HG03571 (cell line): ENCODE measurements around the gene FTO.

Source experiments
- ATAC-seq: cut with Tn5 transposase; IDR thresholded peaks from one replicate; pipeline ENCODE4 v1.9.1; 2021; ENCODE audit not compliant: unreplicated experiment

The FTO gene

GRCh38 chr16:53895433-53895832 lies 191.5 kb downstream of the FTO start:
- ATAC-seq, result no peak

GRCh38 chr16:53895851-53896250 lies 191.9 kb downstream of the FTO start:
- ATAC-seq, result no peak

GRCh38 chr16:53896722-53897121 lies 192.8 kb downstream of the FTO start:
- no peak for ATAC-seq

GRCh38 chr16:53898993-53899392 lies 195.0 kb downstream of the FTO start:
- ATAC-seq, result no peak

DNA sequence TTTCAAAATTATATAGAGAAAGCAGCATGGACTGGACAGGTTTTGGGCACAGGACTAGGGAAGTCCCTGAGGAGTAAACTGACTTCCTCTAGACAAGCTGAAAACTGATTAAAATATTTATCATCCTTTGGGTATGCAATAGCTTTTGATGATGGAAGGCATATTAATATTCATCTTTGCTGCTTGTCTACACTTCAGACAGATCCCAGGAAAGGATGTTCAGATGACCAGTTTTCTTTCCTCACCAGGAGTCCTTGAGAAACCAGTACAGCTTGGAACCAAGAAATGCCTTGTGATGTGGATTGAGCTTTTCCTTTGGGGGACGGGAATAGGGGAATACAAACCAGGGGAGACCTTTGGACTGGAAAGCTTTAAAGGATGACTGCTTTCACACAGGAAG lies 195.5 kb downstream of the FTO start:
- ATAC-seq, result no peak

DNA sequence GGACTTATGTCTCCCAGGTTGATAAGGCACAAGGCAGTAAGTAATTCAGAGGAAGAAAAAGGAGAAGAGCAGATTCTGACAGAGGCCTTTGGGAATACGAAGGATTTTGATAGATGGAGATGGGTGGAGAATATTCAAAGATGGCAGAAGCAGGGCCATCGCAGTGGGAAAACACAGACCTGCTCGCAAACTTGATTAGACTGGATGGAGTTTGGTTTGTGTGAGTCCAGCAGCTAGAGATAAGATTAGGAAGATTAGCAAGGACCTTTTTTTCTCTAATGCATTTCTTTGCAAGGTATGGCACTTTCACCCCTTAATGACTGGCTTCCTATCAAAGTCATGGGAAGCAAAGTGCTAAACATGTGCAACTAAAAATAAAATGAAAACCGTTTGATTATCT lies 196.7 kb downstream of the FTO start:
- no peak for ATAC-seq

DNA sequence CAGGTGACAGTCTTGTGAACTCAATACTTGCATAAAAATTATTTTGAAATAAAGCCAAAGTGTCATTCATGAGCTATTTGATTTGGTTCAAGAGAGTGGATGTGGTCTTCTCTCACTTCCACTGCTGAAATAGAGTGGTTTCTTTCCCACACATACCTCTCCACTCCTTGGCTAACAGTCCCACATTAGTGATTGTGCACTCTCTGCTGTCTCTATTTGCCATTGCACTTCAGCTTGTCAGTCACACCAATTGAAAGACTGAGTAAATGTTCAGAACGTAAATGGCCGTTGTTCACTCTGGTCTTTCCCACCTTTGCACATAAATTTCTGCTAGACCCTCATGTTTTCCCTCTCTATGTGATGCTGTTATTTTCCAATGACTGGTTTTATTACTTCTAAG lies 197.5 kb downstream of the FTO start:
- no peak for ATAC-seq

DNA sequence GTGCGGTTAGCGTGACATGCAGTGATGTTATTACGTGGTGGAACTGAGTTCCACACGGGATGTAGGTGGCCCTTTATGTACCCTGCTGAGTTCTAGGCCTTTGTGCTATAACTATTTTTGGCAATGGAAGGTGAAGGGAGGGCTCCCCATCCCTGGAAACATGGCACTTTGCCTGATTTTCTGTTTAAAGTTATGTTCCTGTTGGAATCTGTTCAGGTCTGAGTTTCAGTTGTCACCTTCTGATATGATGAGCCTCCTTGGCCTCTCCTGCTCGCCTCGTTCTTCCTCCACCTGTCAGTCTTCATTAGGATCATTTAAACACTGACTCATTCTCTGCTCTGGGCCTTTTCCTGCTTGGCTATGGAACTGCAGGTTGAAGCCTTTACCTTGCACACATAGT lies 200.6 kb downstream of the FTO start:
- ATAC-seq, result no peak

DNA sequence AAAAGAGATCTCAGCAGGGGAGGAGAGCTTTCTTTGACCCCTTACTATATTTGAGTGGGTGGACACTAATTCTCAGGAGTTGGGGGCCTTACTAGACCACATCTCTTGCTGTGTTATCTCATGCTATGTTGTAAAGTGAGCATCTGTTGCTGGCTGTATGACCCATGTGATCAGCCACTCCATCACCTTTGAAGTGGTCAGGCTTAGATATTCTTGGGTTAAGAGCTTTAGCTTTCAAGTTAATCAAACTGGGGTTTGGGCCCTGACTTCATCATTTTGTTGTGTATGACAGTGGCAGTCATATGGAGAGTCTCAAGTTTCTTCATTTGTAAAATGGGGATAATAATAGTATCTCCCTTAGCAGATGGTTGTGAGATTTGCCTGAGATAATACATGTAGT lies 201.1 kb downstream of the FTO start:
- no peak for ATAC-seq

DNA sequence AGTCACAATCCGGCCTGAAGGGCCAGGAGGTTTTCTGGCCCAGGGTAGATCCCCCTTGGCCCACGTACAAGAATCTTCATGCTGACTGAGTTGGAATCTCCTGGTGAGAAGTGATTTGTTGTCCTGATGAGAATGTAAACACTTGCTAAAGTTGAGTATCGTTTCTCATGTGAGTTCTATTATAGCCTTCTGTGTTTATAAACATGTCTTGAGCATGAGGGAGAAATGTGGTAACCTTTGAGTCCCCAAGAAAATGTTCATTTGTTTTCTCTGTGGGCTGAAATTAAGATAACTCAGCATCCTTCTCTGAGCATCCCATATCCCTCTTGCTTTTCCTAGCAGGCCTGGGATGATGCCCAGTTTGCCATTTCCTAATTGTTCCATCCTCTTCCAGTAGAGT lies 204.8 kb downstream of the FTO start:
- ATAC-seq, result no peak

DNA sequence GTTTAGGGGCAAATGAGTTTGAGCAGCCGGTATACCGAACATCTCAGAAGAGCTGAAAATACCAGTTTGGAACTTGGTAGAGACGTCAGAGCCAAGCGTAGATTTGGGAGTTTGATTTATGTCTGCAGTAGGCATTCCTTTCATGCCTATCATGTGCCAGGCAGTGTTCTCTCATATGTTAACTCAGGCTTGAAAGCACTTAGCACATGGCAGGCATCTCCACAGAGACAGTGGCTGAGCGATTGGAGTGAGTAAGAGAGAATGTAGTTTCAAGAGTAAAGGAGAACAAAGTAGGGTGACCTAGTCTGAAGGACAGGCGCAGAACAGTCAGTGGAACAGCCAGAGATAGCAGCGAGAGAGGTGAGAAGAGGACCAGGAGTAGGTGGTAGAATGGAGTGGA lies 207.0 kb downstream of the FTO start:
- no peak for ATAC-seq

DNA sequence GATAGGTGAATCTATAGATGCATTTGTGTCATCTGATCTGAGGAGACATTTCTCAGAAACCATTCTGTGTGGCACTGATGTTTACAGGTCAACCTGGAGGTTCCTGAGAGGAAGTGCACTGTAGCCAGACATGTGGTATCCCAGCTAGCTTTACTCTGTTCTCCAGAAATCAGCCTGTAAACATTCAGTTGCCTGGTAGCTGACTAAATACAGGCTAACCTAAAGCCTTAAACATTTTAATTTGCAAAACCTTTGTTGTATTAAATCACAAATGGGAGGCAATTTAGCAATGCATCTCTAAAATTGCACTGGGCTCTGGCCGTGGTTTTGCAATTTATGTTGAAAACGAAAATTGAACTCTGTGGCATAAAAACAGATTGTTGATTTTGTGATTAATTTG lies 207.6 kb downstream of the FTO start:
- no peak for ATAC-seq

GRCh38 chr16:53912155-53912554 lies 208.2 kb downstream of the FTO start:
- ATAC-seq, result no peak

- no peak for ATAC-seq
Measured at GRCh38 chr16:53913099-53913870, 209.3 kb downstream of the FTO start.

- ATAC-seq, result no peak
Measured at GRCh38 chr16:53913920-53914319, 210.0 kb downstream of the FTO start.

- no peak for ATAC-seq
Measured at GRCh38 chr16:53914736-53915135, 210.8 kb downstream of the FTO start.

- no peak for ATAC-seq
Measured at GRCh38 chr16:53915452-53916160, 211.7 kb downstream of the FTO start.

DNA sequence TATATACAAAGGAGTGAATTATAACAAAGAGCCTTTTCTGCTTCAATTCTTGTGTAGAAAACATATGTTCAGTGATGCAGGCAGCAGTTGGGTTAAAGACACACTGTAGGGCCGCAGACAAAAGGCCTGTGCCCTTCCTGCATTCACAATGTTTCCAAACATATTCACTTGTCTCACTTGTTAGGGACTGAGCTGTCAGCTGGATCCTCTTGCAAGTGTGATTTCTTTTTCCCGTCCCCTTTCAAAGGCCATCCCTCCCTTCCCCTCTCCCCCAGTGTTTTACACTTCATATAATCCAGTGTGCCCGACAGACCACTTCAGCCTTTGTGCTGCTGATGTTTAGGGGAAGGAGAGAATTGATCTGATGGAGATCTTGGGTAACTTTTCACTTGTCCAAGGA lies 217.0 kb downstream of the FTO start:
- ATAC-seq, result no peak

DNA sequence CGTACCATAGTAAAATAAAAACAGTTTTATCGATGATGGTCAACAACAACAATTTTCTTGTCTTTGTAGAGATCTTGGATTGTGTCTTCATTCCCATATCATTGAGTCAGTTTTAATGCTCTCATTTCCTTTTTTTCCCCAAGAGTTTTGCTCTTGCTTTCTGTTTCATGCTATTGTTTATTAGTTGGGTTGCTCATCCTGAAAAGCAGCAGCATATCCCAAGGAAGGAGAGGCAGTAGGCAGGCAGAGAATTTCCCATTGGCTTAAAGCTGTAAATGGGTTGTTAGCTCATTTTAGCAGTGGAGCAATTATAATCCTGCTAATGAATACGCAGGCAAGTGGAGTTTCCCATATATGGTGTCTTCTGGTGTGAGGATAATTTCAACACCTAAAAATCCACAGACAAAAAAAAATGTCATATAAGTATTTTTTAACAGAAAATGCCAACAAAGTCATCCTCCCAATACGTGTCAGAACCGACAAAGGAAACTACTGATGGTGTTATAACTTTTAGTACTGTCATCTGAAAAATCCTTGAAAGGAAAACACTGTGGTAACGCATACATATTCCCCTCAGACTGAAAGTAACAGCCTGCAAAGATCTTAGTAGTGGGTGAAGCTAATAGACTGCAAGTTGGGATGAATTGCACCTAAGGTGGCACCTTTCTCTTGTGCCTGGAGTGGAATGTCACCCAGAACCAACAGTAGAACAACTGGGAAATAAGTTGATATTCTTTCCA lies 218.3 kb downstream of the FTO start:
- no peak for ATAC-seq

DNA sequence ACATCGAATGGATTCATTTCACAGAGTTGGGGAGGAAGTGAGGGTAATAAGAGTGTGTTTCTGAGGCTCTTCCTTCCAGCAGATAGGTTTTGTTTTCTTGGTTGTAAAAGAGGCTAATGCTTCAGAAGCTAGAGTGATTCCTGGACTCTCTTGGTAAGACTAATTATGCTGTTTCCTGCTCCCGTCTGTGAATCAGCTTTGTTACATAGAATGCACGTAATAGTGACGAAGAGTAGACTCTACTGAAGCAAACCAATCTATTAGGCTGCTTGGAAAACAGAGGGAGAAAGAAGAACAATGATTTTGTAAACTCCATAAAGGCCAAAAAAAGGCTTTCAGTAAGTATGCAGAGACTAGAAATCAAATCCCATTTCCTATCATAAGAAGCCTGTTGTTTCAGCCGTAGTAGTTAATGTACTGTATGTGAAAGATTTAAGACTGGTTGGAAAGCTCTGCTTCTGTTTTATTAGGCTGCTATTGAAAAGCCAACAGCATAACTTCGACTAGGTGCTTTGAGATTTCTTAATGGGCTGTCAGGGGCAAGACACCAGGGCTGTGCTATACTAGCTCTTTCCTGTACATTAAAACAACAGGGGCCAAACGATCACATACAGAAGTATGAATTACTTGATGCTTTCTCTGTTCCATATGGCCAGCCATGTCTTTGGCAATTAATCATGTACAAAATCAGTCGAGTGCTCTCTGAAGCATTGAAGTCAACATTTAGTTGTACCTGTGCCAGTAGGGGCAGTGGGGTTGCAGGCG lies 219.0 kb downstream of the FTO start:
- ATAC-seq, result no peak
